Thyroid gland (tissue), 4 donors: ENCODE results near the gene CCT2.

Experiments used
- CTCF ChIP-seq, 6 experiments: fragments of 200-600 bp in 3 of 6; fragments of 450-650 bp in 3 of 6; sonication (generic) in 3 of 6; IDR thresholded peaks; one replicate each; pipeline ENCODE4 v1.5.1; 2016 to 2019; ENCODE audit warnings: antibody characterized with exemption in 6 of 6, mild to moderate bottlenecking in 2 of 6, inconsistent platforms in 1 of 6, moderate library complexity in 1 of 6
- POLR2A ChIP-seq, 2 donors: fragments of 450-650 bp; IDR thresholded peaks; one replicate each; pipeline ENCODE4 v1.6.1; 2017; ENCODE audit warnings: antibody characterized with exemption in 2 of 2, mild to moderate bottlenecking in 2 of 2, moderate library complexity in 1 of 2

GRCh38 chr12:69570545-69571399, 14.5 kb upstream of the CCT2 start:
- peak; percentile 32 to 86 (median 74) for TF ChIP-seq CTCF (IDR thresholded peaks at IDR 0.05)
- TF ChIP-seq POLR2A (IDR thresholded peaks at IDR 0.05), result no peak
